Osteocyte (in vitro differentiated cells): ENCODE results near the gene ZNF526. TPM values are rescaled to one million over a fixed set of nuclear protein-coding genes. Genes with fewer than 3 reads are reported as not detected.

Experiments
- DNase-seq: peaks from one replicate; pipeline ENCODE4 v3.0.0; 2021; ENCODE audit warnings: mixed read lengths; ENCODE audit not compliant: unreplicated experiment; ENCODE audit errors: extremely low spot score
- H3K27ac Mint-ChIP-seq: one replicate; pipeline ENCODE4 v1.8.0; 2021; ENCODE audit warnings: mild to moderate bottlenecking, mixed read lengths; ENCODE audit not compliant: unreplicated experiment
- H3K27me3 Mint-ChIP-seq: one replicate; pipeline ENCODE4 v1.8.0; 2021; ENCODE audit warnings: mixed read lengths; ENCODE audit not compliant: unreplicated experiment
- H3K36me3 Mint-ChIP-seq: one replicate; pipeline ENCODE4 v1.8.0; 2021; ENCODE audit warnings: mixed read lengths; ENCODE audit not compliant: unreplicated experiment
- H3K4me1 Mint-ChIP-seq: one replicate; pipeline ENCODE4 v1.8.0; 2021; ENCODE audit warnings: mixed read lengths; ENCODE audit not compliant: unreplicated experiment
- H3K4me3 Mint-ChIP-seq: one replicate; pipeline ENCODE4 v1.8.0; 2021; ENCODE audit warnings: mild to moderate bottlenecking, moderate library complexity, mixed read lengths; ENCODE audit not compliant: unreplicated experiment
- H3K9me3 Mint-ChIP-seq: one replicate; pipeline ENCODE4 v1.8.0; 2021; ENCODE audit warnings: mixed read lengths; ENCODE audit not compliant: unreplicated experiment
- CTCF ChIP-seq: fragments of 200-600 bp; sonication (generic); IDR thresholded peaks from 2 replicates; pipeline ENCODE4 v1.5.0; 2021; ENCODE audit warnings: antibody characterized with exemption, mild to moderate bottlenecking, moderate library complexity
- total RNA-seq: library from RNA; stranded (reverse); gene quantifications from 2 replicates; pipeline ENCODE4 v1.2.1, GENCODE V29; 2021

ZNF526 gene
- total RNA-seq, 1 donor from 2014 or later = 9.9 TPM

DNA sequence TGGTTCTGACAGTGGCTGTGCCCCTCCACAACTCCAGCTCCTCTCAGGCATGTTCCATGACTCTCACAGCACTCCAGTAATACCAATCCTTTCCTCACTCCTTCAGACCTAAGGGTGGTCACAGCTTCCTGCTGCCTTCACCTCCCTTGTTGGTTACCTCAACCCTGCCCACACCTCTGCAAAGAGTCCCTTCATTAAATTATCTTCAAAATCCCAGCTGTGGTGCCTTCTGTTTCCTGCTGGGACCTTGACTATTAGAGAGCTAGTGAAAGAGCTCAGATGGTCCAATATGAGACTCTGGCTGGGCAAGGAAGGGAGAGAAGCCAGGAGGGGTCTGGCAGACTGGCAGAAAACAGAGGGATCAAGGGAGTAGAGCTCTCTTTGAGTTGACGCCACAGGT, 28.8 kb upstream of the ZNF526 start:
- H3K4me3 Mint-ChIP-seq = no peak overlapping the region
- H3K9me3 Mint-ChIP-seq = peaks cover 7% of the 10 kb centered on the region
- H3K36me3 Mint-ChIP-seq = no peaks in the 10 kb centered on the region
- peaks cover 29% of the 10 kb centered on the region for H3K27me3 Mint-ChIP-seq
- no peak for TF ChIP-seq CTCF
- no peaks in the 10 kb centered on the region for H3K4me1 Mint-ChIP-seq
- no peak overlapping the region for H3K27ac Mint-ChIP-seq
- no peak for DNase-seq

DNA sequence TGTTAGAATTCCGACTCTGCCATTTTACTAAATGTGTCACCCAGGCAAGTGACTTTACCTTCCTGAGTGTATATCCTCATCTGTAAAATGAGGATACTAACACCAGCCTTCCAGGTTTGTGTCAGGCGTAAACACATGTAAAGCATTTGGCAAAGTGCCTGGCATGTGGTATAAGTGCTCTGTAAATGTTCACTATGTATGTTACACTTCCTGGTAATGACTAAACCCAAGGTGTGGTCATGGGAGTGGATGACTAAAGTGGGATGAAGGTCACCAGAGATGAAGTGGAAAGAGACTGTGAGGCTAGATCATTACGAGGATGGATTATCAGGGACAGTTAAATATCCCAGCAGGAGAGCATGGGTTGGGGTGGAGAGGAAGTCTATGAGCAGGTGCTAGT, 28.3 kb upstream of the ZNF526 start:
- no peak for TF ChIP-seq CTCF
- peaks cover 23% of the 10 kb centered on the region for H3K27me3 Mint-ChIP-seq
- H3K36me3 Mint-ChIP-seq = no peaks in the 10 kb centered on the region
- no peaks in the 10 kb centered on the region for H3K4me1 Mint-ChIP-seq
- no peak for DNase-seq
- H3K9me3 Mint-ChIP-seq = peaks cover 7% of the 10 kb centered on the region
- H3K27ac Mint-ChIP-seq = no peak overlapping the region
- H3K4me3 Mint-ChIP-seq = no peak overlapping the region

GRCh38 chr19:42193294-42193693, 26.8 kb upstream of the ZNF526 start:
- TF ChIP-seq CTCF = no peak
- Mint-ChIP-seq H3K4me3 (no peak overlapping the region), H3K36me3 (peaks cover 2% of the 10 kb centered on the region), H3K27me3 (peaks cover 22% of the 10 kb centered on the region), H3K27ac (no peak overlapping the region), H3K9me3 (peaks cover 7% of the 10 kb centered on the region), H3K4me1 (no peaks in the 10 kb centered on the region)
- no peak for DNase-seq

GRCh38 chr19:42193706-42194105, 26.4 kb upstream of the ZNF526 start:
- no peak for DNase-seq
- peaks cover 22% of the 10 kb centered on the region for H3K27me3 Mint-ChIP-seq

More at GRCh38 chr19:42193706-42194105, 26.4 kb upstream of the ZNF526 start:
- Mint-ChIP-seq H3K4me1 (no peaks in the 10 kb centered on the region), H3K9me3 (peaks cover 7% of the 10 kb centered on the region), H3K36me3 (peaks cover 5% of the 10 kb centered on the region), H3K27ac (no peak overlapping the region), H3K4me3 (no peak overlapping the region)
- TF ChIP-seq CTCF = no peak
